ENCODE measurements around the gene SOX6. TPM values are rescaled to one million over a fixed set of nuclear protein-coding genes. Genes with fewer than 3 reads are reported as not detected.

Gene SOX6
- total RNA-seq, 1 donor from 2014 or later, result 19.6 TPM

DNA sequence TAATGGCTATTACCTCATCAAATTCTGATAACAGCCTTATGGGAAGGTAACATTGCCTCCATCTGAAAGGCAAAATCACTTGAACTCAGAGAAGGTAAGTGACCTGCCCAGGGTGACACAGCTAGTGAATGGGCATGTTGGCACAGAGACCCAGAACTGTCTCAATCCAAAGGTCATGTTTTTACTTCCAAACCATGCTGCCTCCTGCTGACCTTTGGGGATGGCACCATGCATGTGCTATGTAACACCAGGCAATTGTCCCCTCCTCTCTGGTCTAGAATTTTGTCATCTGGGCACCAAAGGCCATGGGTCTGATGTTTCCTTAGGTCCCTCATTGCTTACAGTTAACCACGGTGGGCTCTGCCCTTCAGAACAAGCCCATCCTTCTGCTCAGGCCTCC, 417.4 kb downstream of the SOX6 start:
- H3K27ac Mint-ChIP-seq (ENCODE audit: unreplicated experiment), result no peak overlapping the region
- H3K9me3 Mint-ChIP-seq, result no peaks in the 10 kb centered on the region
- no peak for DNase-seq (ENCODE audit: low read depth, low spot score)
- H3K36me3 Mint-ChIP-seq (ENCODE audit: low read depth), result no peaks in the 10 kb centered on the region
- H3K4me1 Mint-ChIP-seq, result no peaks in the 10 kb centered on the region
- TF ChIP-seq, protein P1, sequence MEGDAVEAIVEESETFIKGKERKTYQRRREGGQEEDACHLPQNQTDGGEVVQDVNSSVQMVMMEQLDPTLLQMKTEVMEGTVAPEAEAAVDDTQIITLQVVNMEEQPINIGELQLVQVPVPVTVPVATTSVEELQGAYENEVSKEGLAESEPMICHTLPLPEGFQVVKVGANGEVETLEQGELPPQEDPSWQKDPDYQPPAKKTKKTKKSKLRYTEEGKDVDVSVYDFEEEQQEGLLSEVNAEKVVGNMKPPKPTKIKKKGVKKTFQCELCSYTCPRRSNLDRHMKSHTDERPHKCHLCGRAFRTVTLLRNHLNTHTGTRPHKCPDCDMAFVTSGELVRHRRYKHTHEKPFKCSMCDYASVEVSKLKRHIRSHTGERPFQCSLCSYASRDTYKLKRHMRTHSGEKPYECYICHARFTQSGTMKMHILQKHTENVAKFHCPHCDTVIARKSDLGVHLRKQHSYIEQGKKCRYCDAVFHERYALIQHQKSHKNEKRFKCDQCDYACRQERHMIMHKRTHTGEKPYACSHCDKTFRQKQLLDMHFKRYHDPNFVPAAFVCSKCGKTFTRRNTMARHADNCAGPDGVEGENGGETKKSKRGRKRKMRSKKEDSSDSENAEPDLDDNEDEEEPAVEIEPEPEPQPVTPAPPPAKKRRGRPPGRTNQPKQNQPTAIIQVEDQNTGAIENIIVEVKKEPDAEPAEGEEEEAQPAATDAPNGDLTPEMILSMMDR (conservative IDR thresholded peaks at IDR 0.05), result no peak
- no peak overlapping the region for H3K4me3 Mint-ChIP-seq
- no peaks in the 10 kb centered on the region for H3K27me3 Mint-ChIP-seq (ENCODE audit: low read depth)

DNA sequence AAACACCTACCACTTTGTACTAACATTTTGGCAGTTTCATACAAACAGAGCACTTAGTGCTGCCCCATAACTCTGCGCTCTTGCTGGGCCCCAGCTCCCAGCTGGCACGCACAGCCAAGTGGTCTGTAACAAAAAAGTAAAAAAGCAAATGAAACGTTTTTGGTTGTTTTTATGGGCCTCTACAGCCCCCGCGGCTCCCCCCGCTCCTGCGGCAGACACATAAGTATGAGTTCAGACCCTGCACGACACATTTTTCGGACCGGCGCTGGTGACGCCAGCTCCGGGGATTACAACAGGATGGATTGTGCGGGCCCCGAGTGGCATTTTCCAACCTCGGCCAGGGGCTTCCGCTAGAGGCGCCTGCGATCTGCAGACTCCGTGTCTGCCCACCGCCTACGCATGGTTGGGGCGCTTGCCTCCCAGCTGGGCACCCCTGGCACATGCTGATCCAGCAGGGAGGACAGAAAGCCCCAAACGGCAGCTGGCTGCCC, 418.2 kb downstream of the SOX6 start:
- Mint-ChIP-seq H3K4me1 (no peaks in the 10 kb centered on the region), H3K27ac (ENCODE audit: unreplicated experiment) (no peak overlapping the region), H3K9me3 (no peaks in the 10 kb centered on the region), H3K4me3 (no peak overlapping the region), H3K36me3 (ENCODE audit: low read depth) (no peaks in the 10 kb centered on the region), H3K27me3 (ENCODE audit: low read depth) (no peaks in the 10 kb centered on the region)
- no peak for DNase-seq (ENCODE audit: low read depth, low spot score)
- TF ChIP-seq, protein P1 (conservative IDR thresholded peaks at IDR 0.05), result no peak

DNA sequence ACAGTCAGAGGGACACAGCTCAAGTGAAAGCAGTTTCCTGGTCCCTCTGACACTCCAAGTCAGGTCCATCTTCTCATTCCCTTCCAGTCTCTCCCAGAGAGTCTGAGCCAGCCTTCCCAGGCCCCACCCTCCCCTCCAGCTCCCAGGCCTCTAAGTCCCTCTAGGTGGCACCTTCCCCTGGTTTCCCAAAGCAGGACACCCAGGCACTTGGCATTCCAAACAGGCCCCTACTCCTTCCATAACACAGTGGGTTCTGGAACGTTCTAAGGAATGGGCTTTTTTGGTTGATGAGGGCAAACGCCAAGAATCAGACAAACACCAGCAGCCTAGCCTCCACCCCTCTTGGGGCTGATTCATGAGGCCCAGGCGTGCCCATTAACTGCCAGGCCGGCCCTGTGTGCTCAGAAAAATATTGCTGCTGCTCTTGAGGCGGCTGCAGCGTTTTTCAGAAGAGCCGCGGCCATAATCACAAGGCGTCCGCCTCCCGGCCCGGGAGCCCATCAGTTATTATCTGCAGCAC, 418.7 kb downstream of the SOX6 start:
- H3K36me3 Mint-ChIP-seq (ENCODE audit: low read depth), result no peaks in the 10 kb centered on the region
- no peak overlapping the region for H3K4me3 Mint-ChIP-seq
- H3K4me1 Mint-ChIP-seq, result no peaks in the 10 kb centered on the region
- no peaks in the 10 kb centered on the region for H3K9me3 Mint-ChIP-seq
- TF ChIP-seq, protein P1 (conservative IDR thresholded peaks at IDR 0.05), result no peak
- H3K27me3 Mint-ChIP-seq (ENCODE audit: low read depth), result no peaks in the 10 kb centered on the region
- H3K27ac Mint-ChIP-seq (ENCODE audit: unreplicated experiment), result no peak overlapping the region
- DNase-seq (ENCODE audit: low read depth, low spot score), result no peak

DNA sequence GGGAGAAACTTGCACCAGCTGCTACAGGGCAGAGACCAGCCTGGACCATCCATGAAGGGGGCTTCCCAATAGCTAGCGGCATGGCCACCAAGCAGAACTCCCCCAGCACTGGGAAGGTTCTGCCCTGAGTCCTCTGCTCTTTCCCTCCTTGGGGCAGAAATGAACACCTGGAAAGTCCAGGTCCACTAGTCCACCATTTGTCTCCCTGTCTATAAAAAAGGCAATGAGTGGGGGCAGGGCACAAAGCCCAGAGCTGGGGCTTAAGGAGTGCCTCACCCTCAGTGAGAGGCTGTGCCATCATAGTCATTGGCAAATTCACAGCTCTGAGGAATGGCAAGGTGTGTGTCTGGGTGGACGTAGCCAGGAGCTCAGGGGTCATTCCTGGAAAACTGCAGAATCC, 420.3 kb downstream of the SOX6 start:
- DNase-seq (ENCODE audit: low read depth, low spot score), result no peak
- Mint-ChIP-seq H3K4me3 (no peak overlapping the region), H3K9me3 (peaks cover 4% of the 10 kb centered on the region), H3K27me3 (ENCODE audit: low read depth) (no peaks in the 10 kb centered on the region), H3K36me3 (ENCODE audit: low read depth) (peaks cover 3% of the 10 kb centered on the region), H3K27ac (ENCODE audit: unreplicated experiment) (no peak overlapping the region), H3K4me1 (no peaks in the 10 kb centered on the region)
- TF ChIP-seq, protein P1 (conservative IDR thresholded peaks at IDR 0.05), result no peak

DNA sequence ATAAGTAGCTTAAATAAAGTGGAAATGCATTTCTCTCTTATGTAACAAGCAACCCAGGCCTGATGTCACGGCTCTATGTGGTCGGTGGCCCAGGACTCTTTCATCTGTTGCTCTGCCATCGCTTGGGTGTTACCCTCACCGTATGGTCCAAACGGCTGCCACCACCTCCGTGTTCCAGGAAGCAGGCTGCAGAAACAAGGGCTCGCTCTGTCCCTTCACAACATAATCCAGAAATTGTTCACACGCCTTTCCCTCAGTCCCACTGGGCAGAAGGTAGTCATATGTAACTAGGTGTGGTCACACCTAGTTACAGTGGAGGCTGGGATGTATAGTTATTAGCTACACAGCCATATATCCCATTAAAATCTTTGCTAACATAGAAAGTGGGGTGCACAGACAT, 421.0 kb downstream of the SOX6 start:
- TF ChIP-seq, protein P1 (conservative IDR thresholded peaks at IDR 0.05), result no peak
- peaks cover 6% of the 10 kb centered on the region for H3K36me3 Mint-ChIP-seq (ENCODE audit: low read depth)
- H3K27ac Mint-ChIP-seq (ENCODE audit: unreplicated experiment), result no peak overlapping the region
- no peaks in the 10 kb centered on the region for H3K4me1 Mint-ChIP-seq
- no peak for DNase-seq (ENCODE audit: low read depth, low spot score)
- no peak overlapping the region for H3K4me3 Mint-ChIP-seq
- H3K27me3 Mint-ChIP-seq (ENCODE audit: low read depth), result no peaks in the 10 kb centered on the region
- peaks cover 9% of the 10 kb centered on the region for H3K9me3 Mint-ChIP-seq

Data from neural crest cell (in vitro differentiated cells).